ENCODE data around the gene MED10. TPM values are rescaled to one million over a fixed set of nuclear protein-coding genes. Genes with fewer than 3 reads are reported as not detected.

The MED10 gene
- total RNA-seq, 5 donors from 2014 or later (not counting 1 experiment from before 2014, with no cell fraction given): 53.9 to 65.6 (median 58.2) TPM

DNA sequence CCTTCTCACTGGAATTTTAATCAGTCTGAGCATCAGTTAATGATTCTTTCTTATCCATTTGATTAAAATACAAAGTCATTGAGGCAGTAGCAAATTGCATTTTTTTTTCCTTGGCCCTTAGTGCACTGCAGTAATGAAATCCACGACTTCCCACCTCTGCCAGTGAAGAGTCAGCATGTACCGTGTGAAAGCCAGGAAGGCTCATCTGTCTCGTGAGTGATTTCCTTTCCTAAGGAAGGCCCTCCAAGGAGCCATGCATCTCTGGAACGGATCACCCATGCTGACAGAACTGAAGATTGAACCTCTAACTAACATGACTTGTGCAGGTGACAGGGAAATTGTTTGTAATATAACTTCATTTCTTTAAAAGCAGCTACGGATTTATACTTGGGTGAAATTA, 51.6 kb downstream of the MED10 start:
- 61% methylated on average over 3 of the region's 5 CpGs for WGBS (ENCODE audit: insufficient coverage)
- no peak for DNase-seq
- H3K9me3 Mint-ChIP-seq: peaks cover 6 to 19% (median 17%) of the 10 kb centered on the region in 3 donors
- no peaks in the 10 kb centered on the region for H3K27me3 ChIP-seq (replicated peaks in 1 of 2; ENCODE audit: control insufficient read depth in 2 of 2, extremely low read depth in 1 of 2, insufficient read depth in 2 of 2, low read length in 1 of 2)
- H3K4me3 Mint-ChIP-seq: no peak overlapping the region
- no peak overlapping the region for H3K4me3 ChIP-seq (ENCODE audit: control insufficient read depth in 1 of 2, extremely low read depth in 1 of 2, low read length in 1 of 2)
- no peak overlapping the region for H3K27ac Mint-ChIP-seq
- H3K36me3 Mint-ChIP-seq: peaks cover 18% of the 10 kb centered on the region
- H3K27ac ChIP-seq (ENCODE audit: low read length): no peak overlapping the region
- H3K4me1 ChIP-seq (ENCODE audit: control insufficient read depth in 1 of 2, extremely low read depth in 1 of 2, insufficient read depth in 2 of 2, low read length in 2 of 2): no peaks in the 10 kb centered on the region
- CTCF ChIA-PET: no interaction called here
- H3K9me3 ChIP-seq: no peaks in the 10 kb centered on the region
- H3K4me1 Mint-ChIP-seq: no peaks in the 10 kb centered on the region
- ATAC-seq (replicated peaks in 1 of 4): no peak
- POLR2A ChIA-PET: no interaction called here
- H3K36me3 ChIP-seq (ENCODE audit: control insufficient read depth in 2 of 2, extremely low read depth in 1 of 2, insufficient read depth in 1 of 2, low read length in 1 of 2): no peaks in the 10 kb centered on the region
- H3K27me3 Mint-ChIP-seq: no peaks in the 10 kb centered on the region

DNA sequence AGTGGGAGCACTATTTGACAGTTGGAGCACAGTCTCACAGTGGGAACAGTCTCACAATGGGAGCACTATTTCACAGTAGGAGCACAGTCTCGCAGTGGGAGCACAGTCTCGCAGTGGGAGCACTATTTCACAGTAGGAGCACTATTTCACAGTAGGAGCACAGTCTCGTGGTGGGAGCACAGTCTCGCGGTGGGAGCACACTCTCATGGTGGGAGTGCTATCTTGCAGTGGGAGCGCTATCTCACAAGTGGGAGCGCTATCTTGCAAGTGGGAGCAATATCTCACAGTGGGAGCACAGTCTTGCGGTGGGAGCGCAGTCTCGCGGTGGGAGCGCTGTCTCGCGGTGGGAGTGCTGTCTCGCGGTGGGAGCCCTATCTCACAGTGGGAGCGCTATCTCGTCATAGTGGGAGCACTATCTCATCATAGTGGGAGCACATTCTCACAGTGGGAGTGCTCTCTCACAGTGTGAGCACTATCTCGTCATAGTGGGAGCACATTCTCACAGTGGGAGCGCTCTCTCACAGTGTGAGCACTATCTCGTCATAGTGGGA, 56.1 kb downstream of the MED10 start:
- DNase-seq (no peak), ATAC-seq (replicated peaks in 1 of 4) (no peak)
- ChIA-PET POLR2A (no interaction called here), CTCF (no interaction called here)
- Histone ChIP-seq H3K9me3 (no peaks in the 10 kb centered on the region), H3K27me3 (replicated peaks in 1 of 2; ENCODE audit: control insufficient read depth in 2 of 2, extremely low read depth in 1 of 2, insufficient read depth in 2 of 2, low read length in 1 of 2) (peaks cover 0 to under 1% of the 10 kb centered on the region in 2 experiments), H3K36me3 (ENCODE audit: control insufficient read depth in 2 of 2, extremely low read depth in 1 of 2, insufficient read depth in 1 of 2, low read length in 1 of 2) (no peaks in the 10 kb centered on the region), H3K27ac (ENCODE audit: low read length) (no peak overlapping the region), H3K4me3 (ENCODE audit: control insufficient read depth in 1 of 2, extremely low read depth in 1 of 2, low read length in 1 of 2) (no peak overlapping the region), H3K4me1 (ENCODE audit: control insufficient read depth in 1 of 2, extremely low read depth in 1 of 2, insufficient read depth in 2 of 2, low read length in 2 of 2) (no peaks in the 10 kb centered on the region)
- H3K9me3 Mint-ChIP-seq: peaks cover 4 to 7% (median 6%) of the 10 kb centered on the region in 3 donors
- 91% methylated on average over 17 of the region's 21 CpGs for WGBS (ENCODE audit: insufficient coverage)
- H3K4me1 Mint-ChIP-seq: no peaks in the 10 kb centered on the region
- no peaks in the 10 kb centered on the region for H3K27me3 Mint-ChIP-seq
- H3K36me3 Mint-ChIP-seq: no peaks in the 10 kb centered on the region
- no peak overlapping the region for H3K4me3 Mint-ChIP-seq
- H3K27ac Mint-ChIP-seq: no peak overlapping the region

Other genes starting within 250 kb of the MED10 start
- under 1 TPM in 2 of 5 donors, not detected in 3; 0.06 to 0.14 TPM for gene UBE2QL1, start 70.3 kb upstream of the MED10 start, total RNA-seq